8988T (cell line): Measurements from ENCODE around the gene KLHL42.
"Not testable (repeated sequence)": the region's sequence is repeated elsewhere in the genome, so short reads cannot be mapped to it uniquely, and the experiment has no call there.

Experiments
- DNase-seq: peaks from one replicate; pipeline ENCODE4 v3.0.0; 2011

KLHL42 gene

GRCh38 chr12:27818401-27818918, 38.4 kb downstream of the KLHL42 start:
- no peak for DNase-seq

- DNase-seq = no peak
Measured at GRCh38 chr12:27820564-27820963, 40.5 kb downstream of the KLHL42 start.

- DNase-seq = no peak
Measured at GRCh38 chr12:27821259-27821973, 41.4 kb downstream of the KLHL42 start.

- DNase-seq = peak; percentile 24
Measured at GRCh38 chr12:27822076-27822712, 42.2 kb downstream of the KLHL42 start.

- DNase-seq = no peak
Measured at GRCh38 chr12:27823038-27823437, 43.0 kb downstream of the KLHL42 start.

GRCh38 chr12:27824126-27824842, 44.3 kb downstream of the KLHL42 start:
- DNase-seq = no peak

- no peak for DNase-seq
Measured at GRCh38 chr12:27826076-27826475, 46.0 kb downstream of the KLHL42 start.

- no peak for DNase-seq
Measured at GRCh38 chr12:27828196-27828595, 48.2 kb downstream of the KLHL42 start.

- no peak for DNase-seq
Measured at GRCh38 chr12:27838543-27839185, 58.6 kb downstream of the KLHL42 start.

- no peak for DNase-seq
Measured at GRCh38 chr12:27840229-27840999, 60.4 kb downstream of the KLHL42 start.

GRCh38 chr12:27841392-27841882, 61.4 kb downstream of the KLHL42 start:
- no peak for DNase-seq

GRCh38 chr12:27843714-27844245, 63.7 kb downstream of the KLHL42 start:
- no peak for DNase-seq

- no peak for DNase-seq
Measured at GRCh38 chr12:27844366-27845090, 64.5 kb downstream of the KLHL42 start.

- DNase-seq = no peak
Measured at GRCh38 chr12:27845187-27845586, 65.2 kb downstream of the KLHL42 start.

GRCh38 chr12:27845706-27846105, 65.7 kb downstream of the KLHL42 start:
- DNase-seq = not testable (repeated sequence)

GRCh38 chr12:27847293-27847692, 67.3 kb downstream of the KLHL42 start:
- DNase-seq = not testable (repeated sequence)

GRCh38 chr12:27851311-27851710, 71.3 kb downstream of the KLHL42 start:
- no peak for DNase-seq

- DNase-seq = no peak
Measured at GRCh38 chr12:27852117-27852516, 72.1 kb downstream of the KLHL42 start.
